SHP77 (cell line): ENCODE measurements around the gene MYO1D.

Source experiments
- DNase-seq, 2 experiments: peaks; one replicate each; lab custom pipeline; 2025; lab: John Stamatoyannopoulos, UW

MYO1D gene

GRCh38 chr17:32568705-32569104 lies 308.2 kb downstream of the MYO1D start:
- DNase-seq: no peak

GRCh38 chr17:32567511-32567910 lies 309.4 kb downstream of the MYO1D start:
- no peak for DNase-seq

GRCh38 chr17:32567086-32567485 lies 309.8 kb downstream of the MYO1D start:
- DNase-seq: no peak

- no peak for DNase-seq
Measured at GRCh38 chr17:32566303-32566702, 310.6 kb downstream of the MYO1D start.

- DNase-seq: no peak
Measured at GRCh38 chr17:32565401-32565800, 311.5 kb downstream of the MYO1D start.

GRCh38 chr17:32564325-32564724 lies 312.6 kb downstream of the MYO1D start:
- DNase-seq: no peak

GRCh38 chr17:32563583-32563982 lies 313.3 kb downstream of the MYO1D start:
- no peak for DNase-seq

GRCh38 chr17:32558997-32559650 lies 317.8 kb downstream of the MYO1D start:
- DNase-seq: no peak

- DNase-seq: no peak
Measured at GRCh38 chr17:32558326-32558955, 318.5 kb downstream of the MYO1D start.

- DNase-seq: no peak
Measured at GRCh38 chr17:32555611-32556310, 321.2 kb downstream of the MYO1D start.

- DNase-seq: no peak
Measured at GRCh38 chr17:32553168-32553567, 323.8 kb downstream of the MYO1D start.

- no peak for DNase-seq
Measured at GRCh38 chr17:32552280-32552679, 324.6 kb downstream of the MYO1D start.

- no peak for DNase-seq
Measured at GRCh38 chr17:32551186-32551955, 325.6 kb downstream of the MYO1D start.

GRCh38 chr17:32549559-32549958 lies 327.4 kb downstream of the MYO1D start:
- DNase-seq: no peak

GRCh38 chr17:32546031-32546444 lies 330.9 kb downstream of the MYO1D start:
- peak in 1 of 2 experiments; percentile 3 for DNase-seq

- DNase-seq: no peak
Measured at GRCh38 chr17:32542186-32542585, 334.7 kb downstream of the MYO1D start.

- no peak for DNase-seq
Measured at GRCh38 chr17:32541640-32542039, 335.3 kb downstream of the MYO1D start.

GRCh38 chr17:32536736-32537643 lies 339.9 kb downstream of the MYO1D start:
- no peak for DNase-seq

GRCh38 chr17:32533296-32533695 lies 343.6 kb downstream of the MYO1D start:
- DNase-seq: no peak

GRCh38 chr17:32529604-32530003 lies 347.3 kb downstream of the MYO1D start:
- DNase-seq: peak in 1 of 2 experiments; percentile 27

- no peak for DNase-seq
Measured at GRCh38 chr17:32528825-32529224, 348.1 kb downstream of the MYO1D start.
